PFSK-1 (cell line): ENCODE measurements around the gene MARCHF2.

Experiments used
- FOXP2 ChIP-seq: optimal IDR thresholded peaks from 2 replicates; pipeline ENCODE3; 2011; ENCODE audit warnings: borderline replicate concordance, control low read depth, inconsistent platforms; ENCODE audit not compliant: insufficient read depth; ENCODE audit errors: extremely low read length, extremely low read depth
- POLR2AphosphoS5 ChIP-seq: IDR thresholded peaks from 2 replicates; pipeline ENCODE4 v1.6.1; 2012; ENCODE audit warnings: low read depth, mild to moderate bottlenecking, control low read depth, low read length, moderate library complexity
- REST ChIP-seq, 2 experiments: IDR thresholded peaks; 2 replicates each; pipeline versions ENCODE4 v1.6.1 to v1.8.0; 2011 to 2012; ENCODE audit warnings: low read depth in 2 of 2, low read length in 2 of 2, control low read depth in 1 of 2, inconsistent platforms in 1 of 2, mild to moderate bottlenecking in 1 of 2, moderate library complexity in 1 of 2; ENCODE audit not compliant: insufficient read depth in 1 of 2
- SIN3A ChIP-seq: IDR thresholded peaks from 2 replicates; pipeline ENCODE4 v1.6.1; 2012; ENCODE audit warnings: mild to moderate bottlenecking, low read length, moderate library complexity, borderline replicate concordance; ENCODE audit not compliant: insufficient read depth
- TAF1 ChIP-seq: IDR thresholded peaks from 2 replicates; pipeline ENCODE4 v1.6.1; 2012; ENCODE audit warnings: low read length, control low read depth, borderline replicate concordance; ENCODE audit not compliant: insufficient read depth

The MARCHF2 gene

DNA sequence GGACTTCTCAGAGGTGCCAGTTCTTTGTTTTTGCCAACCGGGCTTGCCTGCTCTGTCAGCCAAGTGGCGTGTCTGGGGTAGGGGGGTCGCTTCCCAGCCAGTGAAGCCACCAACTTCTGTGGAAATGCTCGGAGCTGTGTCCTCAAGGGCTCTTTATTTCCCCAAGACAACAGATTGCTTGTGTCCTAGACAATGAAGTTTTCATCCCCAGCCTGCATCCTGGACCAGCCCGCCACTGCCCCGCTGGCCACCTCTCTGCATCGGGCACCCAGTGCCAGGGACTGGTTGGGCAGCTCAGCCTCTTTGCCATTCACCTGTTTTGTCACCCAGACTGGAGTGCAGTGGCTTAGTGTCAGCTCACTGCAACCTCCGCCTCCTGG, 19.2 kb upstream of the MARCHF2 start:
- TF ChIP-seq SIN3A (no peak), TAF1 (no peak), POLR2AphosphoS5 (no peak), FOXP2 (no peak)

GRCh38 chr19:8395621-8396082, 17.5 kb upstream of the MARCHF2 start:
- no peak for TF ChIP-seq SIN3A
- TF ChIP-seq TAF1, result no peak

DNA sequence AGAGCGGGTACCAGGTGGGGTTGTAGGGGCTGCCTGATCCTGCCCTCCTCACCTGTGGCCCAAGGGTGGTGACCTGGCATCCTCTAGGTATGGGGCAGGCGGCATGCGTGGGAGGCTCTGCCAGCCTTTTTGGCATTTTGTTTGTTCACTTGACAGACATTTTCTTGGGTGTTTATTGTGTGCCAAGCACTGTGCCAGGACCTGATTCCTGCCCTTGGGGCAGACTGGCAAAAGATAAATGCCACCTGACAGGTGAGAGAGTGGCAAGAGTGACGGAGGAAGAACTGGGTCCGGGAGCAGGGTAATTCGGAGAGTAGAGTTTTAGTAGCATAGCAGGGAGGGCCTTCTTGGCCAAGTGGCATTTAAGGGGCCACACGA, 16.9 kb upstream of the MARCHF2 start:
- no peak for TF ChIP-seq TAF1
- TF ChIP-seq SIN3A, result no peak
- TF ChIP-seq REST (IDR thresholded peaks at IDR 0.05; ENCODE audit: insufficient read depth in 1 of 2, low read depth in 2 of 2, low read length in 2 of 2), result no peak
- TF ChIP-seq POLR2AphosphoS5, result no peak
- TF ChIP-seq FOXP2, result no peak

DNA sequence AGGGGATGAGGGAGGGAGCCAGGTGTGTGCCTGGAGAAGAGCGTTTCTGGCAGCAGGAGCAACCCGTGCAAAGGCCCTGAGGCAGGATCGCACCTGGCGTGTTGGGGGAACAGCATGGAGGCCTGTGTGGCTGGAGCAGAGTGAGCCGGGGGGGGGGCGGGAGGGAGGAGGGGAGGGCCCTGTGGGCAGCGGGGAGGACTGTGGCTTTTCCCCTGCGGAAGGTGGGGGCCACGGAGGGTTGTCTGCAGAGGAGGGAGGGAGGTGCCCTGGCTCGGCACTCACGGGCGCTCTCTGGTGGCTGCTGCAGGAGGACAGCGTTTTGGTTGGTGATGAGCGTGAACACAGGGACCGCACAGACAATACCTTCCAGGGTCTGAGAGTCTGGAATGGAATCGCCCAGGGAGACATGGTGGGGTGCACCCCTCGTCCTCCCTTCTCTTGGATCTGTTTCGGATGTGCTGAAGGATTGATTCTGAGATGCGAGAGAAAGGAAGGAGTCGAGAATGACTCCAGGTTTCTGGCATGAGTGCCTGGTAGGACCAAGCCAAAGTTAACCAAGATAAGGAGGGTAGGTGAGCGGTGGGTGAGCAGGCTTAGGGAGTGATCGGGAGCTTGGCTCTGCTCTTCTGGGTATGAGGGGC, 16.4 kb upstream of the MARCHF2 start:
- TF ChIP-seq POLR2AphosphoS5 (no peak), SIN3A (no peak), FOXP2 (peak; percentile 37)

DNA sequence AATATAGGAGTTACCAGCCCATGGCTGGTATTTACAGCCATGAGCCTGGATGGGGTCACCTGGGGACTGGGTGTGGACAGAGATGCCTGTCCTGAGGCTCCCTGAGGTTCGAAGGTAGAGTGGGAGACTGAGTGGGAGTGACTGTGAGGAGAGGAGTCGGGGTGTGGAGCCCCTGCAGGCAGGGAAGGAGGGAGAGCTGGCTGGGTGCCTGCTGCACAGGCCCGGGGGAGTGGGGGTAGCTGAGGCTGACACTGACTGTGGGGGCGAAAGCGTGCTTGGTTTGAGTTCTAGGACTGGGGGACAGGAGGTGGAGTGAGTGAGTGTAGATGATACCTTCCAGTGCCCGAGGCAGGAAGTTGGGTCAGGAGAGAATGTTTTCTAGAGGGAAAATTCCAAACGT, 15.8 kb upstream of the MARCHF2 start:
- TF ChIP-seq FOXP2 (no peak), POLR2AphosphoS5 (no peak)

GRCh38 chr19:8397746-8398310, 15.3 kb upstream of the MARCHF2 start:
- no peak for TF ChIP-seq FOXP2
- TF ChIP-seq TAF1, result no peak
- TF ChIP-seq SIN3A, result no peak
- TF ChIP-seq REST (IDR thresholded peaks at IDR 0.05; ENCODE audit: insufficient read depth in 1 of 2, low read depth in 2 of 2, low read length in 2 of 2), result no peak

DNA sequence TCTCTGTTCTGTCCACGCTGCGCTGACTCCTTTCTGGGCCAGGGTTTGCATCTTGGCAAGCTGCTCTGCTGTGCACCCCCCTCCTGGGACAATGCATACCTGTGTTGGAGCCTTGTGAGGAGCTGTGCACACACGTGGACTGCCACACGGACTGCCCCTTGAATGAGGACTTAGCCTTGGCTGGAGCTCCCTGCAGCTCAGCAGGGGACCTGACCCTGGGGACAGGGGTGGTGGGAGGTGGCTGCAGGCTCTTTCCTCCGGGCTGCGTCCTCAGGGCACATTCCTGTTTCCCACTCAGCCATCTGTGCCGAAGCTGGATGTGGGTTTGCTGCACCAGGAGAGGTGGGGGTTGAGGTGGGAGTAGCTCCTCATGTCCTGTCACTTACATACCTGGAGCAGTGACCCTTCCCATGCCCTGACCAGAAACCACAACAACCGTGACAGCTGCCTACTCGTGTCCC, 14.8 kb upstream of the MARCHF2 start:
- TF ChIP-seq FOXP2 (no peak), POLR2AphosphoS5 (no peak), REST (IDR thresholded peaks at IDR 0.05; ENCODE audit: insufficient read depth in 1 of 2, low read depth in 2 of 2, low read length in 2 of 2) (no peak), TAF1 (no peak), SIN3A (no peak)
